H1 (cell line): ENCODE data around the gene UBE3A. TPM values are rescaled to one million over a fixed set of nuclear protein-coding genes. Genes with fewer than 3 reads are reported as not detected.

Experiments used
- CTCF ChIA-PET: fragments of 300-600 bp; sonication (Branson Sonifier 250); formaldehyde crosslinking; loops from one replicate; lab custom pipeline; 2021; ENCODE audit not compliant: partially characterized antibody; lab: Charles Lee
- POLR2A ChIA-PET: fragments of 300-600 bp; sonication (Branson Sonifier 250); formaldehyde crosslinking; loops from one replicate; lab custom pipeline; 2021; ENCODE audit warnings: inconsistent platforms; ENCODE audit not compliant: partially characterized antibody; lab: Charles Lee
- DNase-seq, 2 experiments: peaks; one replicate each; pipeline versions ENCODE4 v3.0.0 to v3.0.0-alpha.2; 2010 to 2022; ENCODE audit warnings: low spot score in 2 of 2, low read depth in 1 of 2, mixed read lengths in 1 of 2
- FAIRE-seq: peaks from 2 replicates; lab custom pipeline; 2011; peaks lifted over from hg19 to GRCh38; lab: Jason Lieb, UNC
- H2AFZ ChIP-seq: 2 replicates; pipeline ENCODE4 v1.8.1; 2012; ENCODE audit warnings: low read length, inconsistent platforms
- H2AK5ac ChIP-seq: 2 replicates; pipeline ENCODE4 v1.6.1; 2013; ENCODE audit warnings: low read depth, low read length
- H2BK120ac ChIP-seq: replicated peaks from 2 replicates; pipeline ENCODE3; 2013; ENCODE audit warnings: low read depth, low read length, inconsistent platforms
- H2BK12ac ChIP-seq: 2 replicates; pipeline ENCODE4 v1.6.1; 2013; ENCODE audit warnings: low read depth, low read length
- H2BK15ac ChIP-seq: 2 replicates; pipeline ENCODE4 v1.6.1; 2013; ENCODE audit warnings: low read length
- H2BK20ac ChIP-seq: 2 replicates; pipeline ENCODE4 v1.6.1; 2013; ENCODE audit warnings: low read length
- H2BK5ac ChIP-seq: 2 replicates; pipeline ENCODE4 v1.6.1; 2013; ENCODE audit warnings: low read depth, low read length
- H3K14ac ChIP-seq: 2 replicates; pipeline ENCODE4 v1.6.1; 2013; ENCODE audit warnings: inconsistent platforms; ENCODE audit not compliant: insufficient read length
- H3K18ac ChIP-seq: 2 replicates; pipeline ENCODE4 v1.6.1; 2013; ENCODE audit warnings: low read length; ENCODE audit errors: extremely low read depth
- H3K23ac ChIP-seq: 2 replicates; pipeline ENCODE4 v1.6.1; 2013; ENCODE audit warnings: inconsistent platforms; ENCODE audit not compliant: insufficient read length
- H3K23me2 ChIP-seq: 2 replicates; pipeline ENCODE4 v1.6.1; 2013; ENCODE audit warnings: low read depth, low read length
- H3K27ac ChIP-seq: 2 replicates; pipeline ENCODE4 v1.6.1; 2011; ENCODE audit warnings: low read depth, low read length, inconsistent platforms
- H3K27me3 ChIP-seq, 4 experiments: replicated peaks in 1 of 4; 1 replicate in 1 of 4; 2 replicates in 3 of 4; pipeline versions ENCODE4 v1.6.1 to v1.8.1; 2011 to 2013; ENCODE audit warnings: low read length in 3 of 4, mild to moderate bottlenecking in 3 of 4, inconsistent platforms in 2 of 4, mixed read lengths in 2 of 4, moderate library complexity in 1 of 4; ENCODE audit not compliant: control insufficient read depth in 3 of 4, insufficient read depth in 3 of 4; ENCODE audit errors: extremely low read depth in 1 of 4
- H3K36me3 ChIP-seq, 4 experiments: 2 replicates each; pipeline versions ENCODE4 v1.6.1 to v1.8.1; 2011 to 2013; ENCODE audit warnings: mild to moderate bottlenecking in 4 of 4, low read length in 3 of 4, moderate library complexity in 2 of 4, control low read depth in 1 of 4, inconsistent platforms in 1 of 4; ENCODE audit not compliant: insufficient read depth in 4 of 4, control insufficient read depth in 2 of 4
- H3K4ac ChIP-seq: replicated peaks from 2 replicates; pipeline ENCODE3; 2013; ENCODE audit warnings: low read length, low read depth, mixed read lengths, inconsistent platforms; ENCODE audit not compliant: insufficient read length
- H3K4me1 ChIP-seq, 4 experiments: replicated peaks in 1 of 4; 1 replicate in 1 of 4; 2 replicates in 3 of 4; pipeline versions ENCODE4 v1.6.1 to v1.8.1; 2011 to 2013; ENCODE audit warnings: low read length in 3 of 4, inconsistent platforms in 2 of 4, mixed read lengths in 1 of 4; ENCODE audit not compliant: insufficient read depth in 4 of 4, control insufficient read depth in 3 of 4
- H3K4me2 ChIP-seq, 2 experiments: 2 replicates each; pipeline versions ENCODE4 v1.6.1 to v1.8.1; 2011 to 2013; ENCODE audit warnings: low read depth in 2 of 2, low read length in 2 of 2, control low read depth in 1 of 2, inconsistent platforms in 1 of 2, mild to moderate bottlenecking in 1 of 2; ENCODE audit not compliant: insufficient read depth in 1 of 2
- H3K4me3 ChIP-seq, 4 experiments: fragments of 200-600, 300-600 bp in 1 of 4; sonication (generic), shearing (Covaris generic), sonication (Bioruptor Twin) in 1 of 4; 2 replicates each; pipeline versions ENCODE4 v1.5.1 to v1.8.1; 2011 to 2016; ENCODE audit warnings: low read length in 4 of 4, low read depth in 3 of 4, control low read depth in 2 of 4, inconsistent platforms in 2 of 4, mild to moderate bottlenecking in 2 of 4, mixed read lengths in 1 of 4, moderate library complexity in 1 of 4; ENCODE audit not compliant: insufficient read depth in 2 of 4; ENCODE audit errors: extremely low read depth in 1 of 4
- H3K56ac ChIP-seq: replicated peaks from 2 replicates; pipeline ENCODE3; 2013; ENCODE audit warnings: low read depth, mild to moderate bottlenecking, mixed read lengths, low read length, inconsistent platforms; ENCODE audit not compliant: insufficient read length
- H3K79me1 ChIP-seq: 2 replicates; pipeline ENCODE4 v1.6.1; 2013; ENCODE audit warnings: low read depth, low read length, control low read depth
- H3K79me2 ChIP-seq, 2 experiments: 2 replicates each; pipeline versions ENCODE4 v1.6.1 to v1.8.1; 2012 to 2013; ENCODE audit warnings: low read length in 2 of 2, mild to moderate bottlenecking in 2 of 2, inconsistent platforms in 1 of 2; ENCODE audit not compliant: insufficient read depth in 2 of 2, control insufficient read depth in 1 of 2
- H3K9ac ChIP-seq, 4 experiments: replicated peaks in 1 of 4; 1 replicate in 1 of 4; 2 replicates in 3 of 4; pipeline versions ENCODE4 v1.6.1 to v1.8.1; 2011 to 2013; ENCODE audit warnings: low read depth in 3 of 4, low read length in 3 of 4, control low read depth in 2 of 4, mild to moderate bottlenecking in 2 of 4, moderate library complexity in 2 of 4, inconsistent platforms in 1 of 4; ENCODE audit errors: extremely low read depth in 1 of 4
- H3K9me3 ChIP-seq, 2 experiments: 2 replicates each; pipeline versions ENCODE4 v1.6.1 to v1.8.1; 2012 to 2013; ENCODE audit warnings: mild to moderate bottlenecking in 2 of 2, moderate library complexity in 2 of 2, control low read depth in 1 of 2, inconsistent platforms in 1 of 2, low read depth in 1 of 2, low read length in 1 of 2, mixed read lengths in 1 of 2; ENCODE audit not compliant: insufficient read depth in 2 of 2
- H4K20me1 ChIP-seq, 2 experiments: replicated peaks in 1 of 2; 2 replicates each; pipeline versions ENCODE3 to v1.8.1; 2011 to 2013; ENCODE audit warnings: inconsistent platforms in 2 of 2, low read length in 2 of 2, mild to moderate bottlenecking in 1 of 2; ENCODE audit not compliant: insufficient read depth in 2 of 2, control insufficient read depth in 1 of 2
- H4K5ac ChIP-seq: 2 replicates; pipeline ENCODE4 v1.6.1; 2013; ENCODE audit warnings: low read length, low read depth, mixed read lengths, inconsistent platforms; ENCODE audit not compliant: insufficient read length
- H4K8ac ChIP-seq: 2 replicates; pipeline ENCODE4 v1.8.0; 2013; ENCODE audit warnings: mild to moderate bottlenecking, moderate library complexity, low read length, inconsistent platforms; ENCODE audit not compliant: insufficient read depth; ENCODE audit errors: extremely low read depth
- H4K91ac ChIP-seq: replicated peaks from 2 replicates; pipeline ENCODE3; 2013; ENCODE audit warnings: low read length, mixed read lengths, inconsistent platforms; ENCODE audit not compliant: insufficient read length
- WGBS, 2 experiments: shearing (Covaris generic) in 1 of 2; methylation state at CpG; one replicate each; pipeline versions ENCODE4 v1.1.6 to v1.1.7; 2013 to 2015; ENCODE audit warnings: low lambda C conversion rate in 2 of 2, mixed read lengths in 2 of 2, inconsistent platforms in 1 of 2, low coverage in 1 of 2, missing lambda C conversion rate in 1 of 2; ENCODE audit not compliant: insufficient replicate concordance in 2 of 2, insufficient coverage in 1 of 2, insufficient read length in 1 of 2; ENCODE audit errors: extremely low coverage in 1 of 2, missing lambda C conversion rate in 1 of 2; 5-methylcytosine and 5-hydroxymethylcytosine counted together
- polyA plus RNA-seq, 7 experiments: library from polyadenylated mRNA; depleted of rRNA in 3 of 7; stranded (reverse) in 5 of 7; unstranded in 2 of 7; fragments of >200 nt in 5 of 7; fragments of 200-250 nt in 2 of 7; gene quantifications; 1 replicate in 5 of 7; 2 replicates in 1 of 7; 4 replicates in 1 of 7; pipeline versions ENCODE4 v1.2.1 to v1.2.3, GENCODE V29; 2011 to 2013; ENCODE audit warnings: missing spikeins in 2 of 7, mixed read lengths in 2 of 7
- total RNA-seq: library from RNA; stranded (reverse); fragmentation: NEBNext Ultra II Directional; extraction: Animal tissue kit (Norgen Biotek cat#: 25700); gene quantifications from 2 replicates; pipeline ENCODE4 v1.2.1, GENCODE V29; 2021
- TF ChIP-seq, protein P1 (sequence below): IDR thresholded peaks from 2 replicates; pipeline ENCODE4 v1.6.1; 2012; ENCODE audit warnings: low read length, inconsistent platforms

Gene UBE3A
- total and polyA plus RNA-seq, 2 of the 8 experiments (the other 6 are each of a cell fraction or from before 2014, with no cell fraction given) = 13.8 to 110 TPM

DNA sequence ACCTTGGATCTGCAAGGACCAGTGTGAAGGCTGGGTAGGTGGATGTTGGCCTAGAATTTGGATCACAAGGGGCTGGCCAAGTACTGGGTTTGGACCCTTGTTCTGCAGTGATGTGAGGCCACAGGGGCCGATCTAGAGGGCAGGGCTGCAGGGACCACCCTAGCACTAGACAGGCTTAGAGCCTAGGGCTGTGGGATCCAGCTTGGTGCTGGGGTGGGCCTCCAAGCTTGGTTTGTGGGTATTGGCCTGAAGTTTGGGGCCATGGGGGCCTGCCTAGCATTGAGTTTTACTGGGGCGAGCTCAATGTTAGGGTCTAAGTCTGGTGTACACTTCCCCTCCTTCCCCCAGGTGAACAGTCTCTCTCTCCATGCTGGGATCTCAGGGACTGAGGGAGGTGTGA, 36.5 kb downstream of the UBE3A start:
- TF ChIP-seq, protein P1, sequence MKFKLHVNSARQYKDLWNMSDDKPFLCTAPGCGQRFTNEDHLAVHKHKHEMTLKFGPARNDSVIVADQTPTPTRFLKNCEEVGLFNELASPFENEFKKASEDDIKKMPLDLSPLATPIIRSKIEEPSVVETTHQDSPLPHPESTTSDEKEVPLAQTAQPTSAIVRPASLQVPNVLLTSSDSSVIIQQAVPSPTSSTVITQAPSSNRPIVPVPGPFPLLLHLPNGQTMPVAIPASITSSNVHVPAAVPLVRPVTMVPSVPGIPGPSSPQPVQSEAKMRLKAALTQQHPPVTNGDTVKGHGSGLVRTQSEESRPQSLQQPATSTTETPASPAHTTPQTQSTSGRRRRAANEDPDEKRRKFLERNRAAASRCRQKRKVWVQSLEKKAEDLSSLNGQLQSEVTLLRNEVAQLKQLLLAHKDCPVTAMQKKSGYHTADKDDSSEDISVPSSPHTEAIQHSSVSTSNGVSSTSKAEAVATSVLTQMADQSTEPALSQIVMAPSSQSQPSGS = no peak
- peaks cover 0 to 10% (median 5%) of the 10 kb centered on the region in 4 experiments; a peak in 4 of 7 replicates for H3K4me1 ChIP-seq
- no peak overlapping the region for H2BK20ac ChIP-seq
- H2AK5ac ChIP-seq = no peak overlapping the region
- no peak overlapping the region for H4K91ac ChIP-seq
- FAIRE-seq = no peak
- no peak overlapping the region for H2AFZ ChIP-seq
- no peak overlapping the region for H4K8ac ChIP-seq
- H3K9me3 ChIP-seq = no peaks in the 10 kb centered on the region
- no peaks in the 10 kb centered on the region for H3K23me2 ChIP-seq
- H3K23ac ChIP-seq = no peak overlapping the region
- no peak overlapping the region for H3K56ac ChIP-seq
- ChIA-PET CTCF (interaction anchor here (0.8 to 0.9 kb wide), 2 partner anchors 16 to 32 kb away, joined by 3 to 4 read pairs; no protein-coding TSS in a partner anchor), POLR2A (no interaction called here)
- 100% methylated on average over 2 of the region's 2 CpGs; no CpG with 5 or more reads in 1 of the 2 experiments for WGBS, 2 experiments
- DNase-seq = no peak
- H3K27me3 ChIP-seq = no peaks in the 10 kb centered on the region
- peaks cover 6 to 70% of the 10 kb centered on the region in 2 experiments for H3K79me2 ChIP-seq
- H2BK12ac ChIP-seq = no peak overlapping the region
- H3K27ac ChIP-seq = no peak overlapping the region
- H3K36me3 ChIP-seq = peaks cover 4 to 14% (median 8%) of the 10 kb centered on the region in 4 experiments; a peak in 7 of 8 replicates
- H3K79me1 ChIP-seq = peaks cover 7% of the 10 kb centered on the region; the same call in 1 of the 2 replicates
- H2BK15ac ChIP-seq = no peak overlapping the region
- H2BK5ac ChIP-seq = no peak overlapping the region
- no peak overlapping the region for H3K9ac ChIP-seq
- no peak overlapping the region for H2BK120ac ChIP-seq
- peaks cover 0 to 2% of the 10 kb centered on the region in 2 experiments for H4K20me1 ChIP-seq
- H3K4me3 ChIP-seq = no peak overlapping the region
- H4K5ac ChIP-seq = no peak overlapping the region
- H3K4ac ChIP-seq = no peak overlapping the region
- peak overlapping the region in 1 of 2 experiments; percentile 30; a peak in 1 of 4 replicates for H3K4me2 ChIP-seq
- no peak overlapping the region for H3K18ac ChIP-seq
- H3K14ac ChIP-seq = no peak overlapping the region
